ENCODE data around the gene PC. TPM values are rescaled to one million over a fixed set of nuclear protein-coding genes. Genes with fewer than 3 reads are reported as not detected.

The PC gene
- total and polyA plus RNA-seq, 2 donors (not counting 3 experiments of a cell fraction or from before 2014, with no cell fraction given), result 5.5 to 17.5 TPM

DNA sequence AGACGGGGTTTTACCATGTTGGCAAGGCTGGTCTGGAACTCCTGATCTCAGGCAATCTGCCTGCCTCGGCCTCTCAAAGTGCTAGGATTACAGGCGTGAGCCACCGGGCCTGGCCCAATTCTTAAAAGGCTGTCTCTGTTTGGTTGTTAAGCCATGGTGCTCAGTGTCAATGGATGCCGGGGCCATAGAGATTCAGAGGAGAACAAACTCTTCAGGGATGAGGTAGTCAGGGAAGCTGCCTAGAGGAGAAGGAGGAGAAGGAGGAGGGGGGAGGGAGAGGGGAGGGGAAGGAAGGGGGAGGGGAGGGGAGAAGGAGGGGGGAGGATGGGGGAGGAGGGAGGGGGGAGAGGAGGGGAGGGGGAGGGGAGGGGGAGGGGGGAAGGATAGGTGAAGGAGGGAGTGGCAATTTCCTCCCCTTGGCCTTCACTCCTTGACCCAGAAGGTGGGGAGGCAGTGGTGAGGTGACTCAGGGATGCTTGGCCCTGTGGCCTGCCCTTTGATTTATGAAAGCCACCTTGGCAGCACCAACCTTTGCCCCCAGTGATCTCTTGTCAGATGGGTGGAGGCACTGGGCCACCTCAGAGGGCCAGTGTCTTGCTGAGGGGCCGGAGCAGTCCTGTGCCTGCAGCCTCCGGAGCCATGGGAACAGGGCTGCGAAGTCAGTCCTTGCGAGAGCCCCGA, 16.7 kb upstream of the PC start, which contains the start of gene C11orf86:
Gene C11orf86 (plus strand): TSS at position 581 of the 681 bp plus-strand sequence. CDS start 59 bp downstream, at position 640.
- Histone ChIP-seq H3K9me3 (replicated peaks; ENCODE audit: control insufficient read depth, insufficient read depth, low read length) (no peaks in the 10 kb centered on the region), H4K20me1 (replicated peaks; ENCODE audit: control insufficient read depth, extremely low read depth, insufficient read depth, low read length) (no peaks in the 10 kb centered on the region), H3K4me2 (ENCODE audit: insufficient read depth, low read length) (no peak within 1 kb of the TSS), H3K9me1 (replicated peaks; ENCODE audit: control insufficient read depth, extremely low read depth, insufficient read depth, low read length) (no peaks in the 10 kb centered on the region), H3K36me3 (ENCODE audit: control insufficient read depth in 2 of 2, extremely low read depth in 1 of 2, insufficient read depth in 2 of 2, low read length in 2 of 2) (no peaks in the 10 kb centered on the region), H3K4me1 (ENCODE audit: control insufficient read depth, extremely low read depth, insufficient read depth, low read length) (peaks cover 13% of the 10 kb centered on the region), H3K9ac (replicated peaks; ENCODE audit: extremely low read depth, insufficient read depth, low read length) (no peak within 1 kb of the TSS), H3K79me2 (ENCODE audit: control insufficient read depth, insufficient read depth, low read length) (no peaks in the 10 kb centered on the region), H3K27ac (ENCODE audit: insufficient read depth, low read depth, low read length) (no peak within 1 kb of the TSS), H2AFZ (ENCODE audit: low read depth, low read length) (no peak within 1 kb of the TSS), H3K4me3 (replicated peaks in 1 of 3; ENCODE audit: insufficient read depth in 1 of 3, low read depth in 1 of 3, low read length in 3 of 3) (no peak within 1 kb of the TSS), H3K27me3 (ENCODE audit: control insufficient read depth in 2 of 2, insufficient read depth in 2 of 2, low read length in 2 of 2) (no peaks in the 10 kb centered on the region)
- TF ChIP-seq JUN (IDR thresholded peaks at IDR 0.05; ENCODE audit: borderline replicate concordance, insufficient read depth, insufficient read length, low read depth), result no peak
- TF ChIP-seq POLR2A (IDR thresholded peaks at IDR 0.05; ENCODE audit: low read depth, low read length), result no peak
- ChIA-PET CTCF (interaction anchor here (0.6 to 2.8 kb wide), 35 partner anchors 9 to 282 kb away, joined by 3 to 49 read pairs (median 4); partner anchors contain the start of genes PC and RCE1), POLR2A (no interaction called here)
- BruUV-seq (replicated peaks), result no TSS peak
- intact Hi-C loops (cut with micrococcal nuclease), result loop anchor here (2.0 kb wide), 2 partner anchors 92 to 118 kb away; partner anchors contain the start of gene LRFN4
- no peak for DNase-seq (ENCODE audit: low read depth, low spot score)
- no peak for FAIRE-seq
- dilution Hi-C loops (cut with MboI; ENCODE audit: extremely low pct_ligation_motif_present, low sequenced_read_pairs), result no loop called here

GRCh38 chr11:66973956-66974580, 15.9 kb upstream of the PC start:
- dilution Hi-C loops (cut with MboI; ENCODE audit: extremely low pct_ligation_motif_present, low sequenced_read_pairs) (no loop called here), intact Hi-C loops (cut with micrococcal nuclease) (loop anchor here (2.0 kb wide), 2 partner anchors 91 to 117 kb away; partner anchors contain the start of gene LRFN4)
- Histone ChIP-seq H3K4me2 (ENCODE audit: insufficient read depth, low read length) (no peak overlapping the region), H3K4me1 (ENCODE audit: control insufficient read depth, extremely low read depth, insufficient read depth, low read length) (peaks cover 13% of the 10 kb centered on the region), H3K36me3 (ENCODE audit: control insufficient read depth in 2 of 2, extremely low read depth in 1 of 2, insufficient read depth in 2 of 2, low read length in 2 of 2) (no peaks in the 10 kb centered on the region), H3K9ac (replicated peaks; ENCODE audit: extremely low read depth, insufficient read depth, low read length) (no peak overlapping the region), H3K4me3 (replicated peaks in 1 of 3; ENCODE audit: insufficient read depth in 1 of 3, low read depth in 1 of 3, low read length in 3 of 3) (no peak overlapping the region), H3K9me3 (replicated peaks; ENCODE audit: control insufficient read depth, insufficient read depth, low read length) (no peaks in the 10 kb centered on the region), H3K27me3 (ENCODE audit: control insufficient read depth in 2 of 2, insufficient read depth in 2 of 2, low read length in 2 of 2) (no peaks in the 10 kb centered on the region), H3K27ac (ENCODE audit: insufficient read depth, low read depth, low read length) (no peak overlapping the region), H3K79me2 (ENCODE audit: control insufficient read depth, insufficient read depth, low read length) (no peaks in the 10 kb centered on the region), H2AFZ (ENCODE audit: low read depth, low read length) (no peak overlapping the region), H3K9me1 (replicated peaks; ENCODE audit: control insufficient read depth, extremely low read depth, insufficient read depth, low read length) (no peaks in the 10 kb centered on the region), H4K20me1 (replicated peaks; ENCODE audit: control insufficient read depth, extremely low read depth, insufficient read depth, low read length) (no peaks in the 10 kb centered on the region)
- ChIA-PET CTCF (interaction anchor here (1.1 to 2.4 kb wide), 3 partner anchors 91 to 122 kb away, joined by 3 to 12 read pairs (median 3); no protein-coding TSS in a partner anchor), POLR2A (no interaction called here)
- DNase-seq (ENCODE audit: low read depth, low spot score) (no peak), FAIRE-seq (no peak)
- TF ChIP-seq EZH2 (IDR thresholded peaks at IDR 0.05; ENCODE audit: borderline replicate concordance, low read depth, low read length, severe bottlenecking), result no peak
- TF ChIP-seq JUN (IDR thresholded peaks at IDR 0.05; ENCODE audit: borderline replicate concordance, insufficient read depth, insufficient read length, low read depth), result no peak
- no peak for TF ChIP-seq FOS (IDR thresholded peaks at IDR 0.05; ENCODE audit: borderline replicate concordance, insufficient read depth, low read length)
- TF ChIP-seq, protein P1, sequence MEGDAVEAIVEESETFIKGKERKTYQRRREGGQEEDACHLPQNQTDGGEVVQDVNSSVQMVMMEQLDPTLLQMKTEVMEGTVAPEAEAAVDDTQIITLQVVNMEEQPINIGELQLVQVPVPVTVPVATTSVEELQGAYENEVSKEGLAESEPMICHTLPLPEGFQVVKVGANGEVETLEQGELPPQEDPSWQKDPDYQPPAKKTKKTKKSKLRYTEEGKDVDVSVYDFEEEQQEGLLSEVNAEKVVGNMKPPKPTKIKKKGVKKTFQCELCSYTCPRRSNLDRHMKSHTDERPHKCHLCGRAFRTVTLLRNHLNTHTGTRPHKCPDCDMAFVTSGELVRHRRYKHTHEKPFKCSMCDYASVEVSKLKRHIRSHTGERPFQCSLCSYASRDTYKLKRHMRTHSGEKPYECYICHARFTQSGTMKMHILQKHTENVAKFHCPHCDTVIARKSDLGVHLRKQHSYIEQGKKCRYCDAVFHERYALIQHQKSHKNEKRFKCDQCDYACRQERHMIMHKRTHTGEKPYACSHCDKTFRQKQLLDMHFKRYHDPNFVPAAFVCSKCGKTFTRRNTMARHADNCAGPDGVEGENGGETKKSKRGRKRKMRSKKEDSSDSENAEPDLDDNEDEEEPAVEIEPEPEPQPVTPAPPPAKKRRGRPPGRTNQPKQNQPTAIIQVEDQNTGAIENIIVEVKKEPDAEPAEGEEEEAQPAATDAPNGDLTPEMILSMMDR (IDR thresholded peaks at IDR 0.05; ENCODE audit: extremely low read depth in 1 of 2, insufficient read depth in 1 of 2, low read depth in 1 of 2, low read length in 2 of 2), result no peak
- TF ChIP-seq GATA2 (IDR thresholded peaks at IDR 0.05; ENCODE audit: insufficient read depth, insufficient read length, low read depth, low read length), result no peak
- TF ChIP-seq, protein P2, sequence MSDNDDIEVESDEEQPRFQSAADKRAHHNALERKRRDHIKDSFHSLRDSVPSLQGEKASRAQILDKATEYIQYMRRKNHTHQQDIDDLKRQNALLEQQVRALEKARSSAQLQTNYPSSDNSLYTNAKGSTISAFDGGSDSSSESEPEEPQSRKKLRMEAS (IDR thresholded peaks at IDR 0.05; ENCODE audit: insufficient read depth, insufficient read length), result no peak
- TF ChIP-seq POLR2A (IDR thresholded peaks at IDR 0.05; ENCODE audit: low read depth, low read length), result no peak
- TF ChIP-seq MYC (IDR thresholded peaks at IDR 0.05; ENCODE audit: low read depth, low read length), result no peak
- no peak for TF ChIP-seq POLR2AphosphoS5 (IDR thresholded peaks at IDR 0.05; ENCODE audit: insufficient read depth, low read depth, low read length)
- no TSS peak for BruUV-seq (replicated peaks)

All from endothelial cell of umbilical vein (primary cell).